ENCODE measurements around the gene PRKCH.

The PRKCH gene

GRCh38 chr14:61503167-61503801 is 181.9 kb downstream of the PRKCH start:
- no peaks in the 10 kb centered on the region for H3K27me3 Mint-ChIP-seq
- DNase-seq (ENCODE audit: low spot score in 2 of 2) (peak; percentile 43 to 57), ATAC-seq (ENCODE audit: low read depth) (peak; percentile 90)
- H3K27ac Mint-ChIP-seq, result peak overlapping the region; percentile 98
- peaks cover 1% of the 10 kb centered on the region for H3K36me3 Mint-ChIP-seq
- H3K4me1 Mint-ChIP-seq, result peaks cover 53% of the 10 kb centered on the region
- peak overlapping the region; percentile 84 for H3K4me3 Mint-ChIP-seq
- no peaks in the 10 kb centered on the region for H3K9me3 Mint-ChIP-seq

- DNase-seq (ENCODE audit: low spot score in 2 of 2), result no peak
- no peak for ATAC-seq (ENCODE audit: low read depth)
- Mint-ChIP-seq H3K36me3 (peaks cover 1% of the 10 kb centered on the region), H3K27ac (peak overlapping the region; percentile 45), H3K9me3 (no peaks in the 10 kb centered on the region), H3K4me1 (peaks cover 50% of the 10 kb centered on the region), H3K27me3 (no peaks in the 10 kb centered on the region), H3K4me3 (no peak overlapping the region)
Measured at GRCh38 chr14:61504901-61505300, 183.5 kb downstream of the PRKCH start.

GRCh38 chr14:61505815-61506809 is 184.7 kb downstream of the PRKCH start:
- ATAC-seq (ENCODE audit: low read depth) (no peak), DNase-seq (ENCODE audit: low spot score in 2 of 2) (no peak)
- Mint-ChIP-seq H3K4me1 (peaks cover 55% of the 10 kb centered on the region), H3K9me3 (no peaks in the 10 kb centered on the region), H3K27ac (no peak overlapping the region), H3K4me3 (no peak overlapping the region), H3K27me3 (no peaks in the 10 kb centered on the region), H3K36me3 (peaks cover 1% of the 10 kb centered on the region)

- Mint-ChIP-seq H3K27ac (no peak overlapping the region), H3K36me3 (peaks cover 1% of the 10 kb centered on the region)
Measured at GRCh38 chr14:61508526-61508925, 187.1 kb downstream of the PRKCH start.

GRCh38 chr14:61510736-61511557 is 189.6 kb downstream of the PRKCH start:
- DNase-seq (ENCODE audit: low spot score in 2 of 2) (no peak), ATAC-seq (ENCODE audit: low read depth) (no peak)
- Mint-ChIP-seq H3K4me3 (no peak overlapping the region), H3K27me3 (no peaks in the 10 kb centered on the region), H3K4me1 (peaks cover 34% of the 10 kb centered on the region), H3K27ac (peak overlapping the region; percentile 81), H3K36me3 (no peaks in the 10 kb centered on the region), H3K9me3 (no peaks in the 10 kb centered on the region)

More at GRCh38 chr14:61508526-61508925, 187.1 kb downstream of the PRKCH start:
- H3K4me1 Mint-ChIP-seq, result peaks cover 42% of the 10 kb centered on the region
- H3K4me3 Mint-ChIP-seq, result no peak overlapping the region
- ATAC-seq (ENCODE audit: low read depth) (no peak), DNase-seq (ENCODE audit: low spot score in 2 of 2) (no peak)
- no peaks in the 10 kb centered on the region for H3K9me3 Mint-ChIP-seq
- H3K27me3 Mint-ChIP-seq, result no peaks in the 10 kb centered on the region

GRCh38 chr14:61511558-61511948 is 190.2 kb downstream of the PRKCH start:
- Mint-ChIP-seq H3K4me3 (no peak overlapping the region), H3K27me3 (no peaks in the 10 kb centered on the region), H3K27ac (peak overlapping the region; percentile 81), H3K36me3 (no peaks in the 10 kb centered on the region), H3K4me1 (peaks cover 32% of the 10 kb centered on the region), H3K9me3 (no peaks in the 10 kb centered on the region)
- DNase-seq (ENCODE audit: low spot score in 2 of 2), result no peak
- no peak for ATAC-seq (ENCODE audit: low read depth)

GRCh38 chr14:61512026-61512834 is 190.9 kb downstream of the PRKCH start:
- no peaks in the 10 kb centered on the region for H3K27me3 Mint-ChIP-seq
- DNase-seq (ENCODE audit: low spot score in 2 of 2) (no peak), ATAC-seq (ENCODE audit: low read depth) (no peak)
- no peaks in the 10 kb centered on the region for H3K36me3 Mint-ChIP-seq
- H3K4me1 Mint-ChIP-seq, result peaks cover 27% of the 10 kb centered on the region
- no peaks in the 10 kb centered on the region for H3K9me3 Mint-ChIP-seq
- H3K4me3 Mint-ChIP-seq, result no peak overlapping the region
- H3K27ac Mint-ChIP-seq, result peak overlapping the region; percentile 81

- Mint-ChIP-seq H3K36me3 (no peaks in the 10 kb centered on the region), H3K27me3 (no peaks in the 10 kb centered on the region), H3K27ac (no peak overlapping the region), H3K4me1 (peaks cover 19% of the 10 kb centered on the region), H3K9me3 (no peaks in the 10 kb centered on the region), H3K4me3 (no peak overlapping the region)
- no peak for ATAC-seq (ENCODE audit: low read depth)
- no peak for DNase-seq (ENCODE audit: low spot score in 2 of 2)
Measured at GRCh38 chr14:61513986-61514830, 192.8 kb downstream of the PRKCH start.

GRCh38 chr14:61514927-61515326 is 193.5 kb downstream of the PRKCH start:
- Mint-ChIP-seq H3K4me1 (peaks cover 16% of the 10 kb centered on the region), H3K4me3 (no peak overlapping the region), H3K27ac (no peak overlapping the region), H3K36me3 (no peaks in the 10 kb centered on the region), H3K9me3 (no peaks in the 10 kb centered on the region), H3K27me3 (no peaks in the 10 kb centered on the region)
- ATAC-seq (ENCODE audit: low read depth) (no peak), DNase-seq (ENCODE audit: low spot score in 2 of 2) (no peak)

GRCh38 chr14:61515436-61516117 is 194.2 kb downstream of the PRKCH start:
- H3K27ac Mint-ChIP-seq, result no peak overlapping the region
- no peaks in the 10 kb centered on the region for H3K36me3 Mint-ChIP-seq
- no peaks in the 10 kb centered on the region for H3K27me3 Mint-ChIP-seq
- H3K4me1 Mint-ChIP-seq, result peaks cover 12% of the 10 kb centered on the region
- no peak for ATAC-seq (ENCODE audit: low read depth)
- H3K9me3 Mint-ChIP-seq, result no peaks in the 10 kb centered on the region
- DNase-seq (ENCODE audit: low spot score in 2 of 2), result no peak
- H3K4me3 Mint-ChIP-seq, result no peak overlapping the region

GRCh38 chr14:61516118-61516743 is 194.9 kb downstream of the PRKCH start:
- H3K36me3 Mint-ChIP-seq, result no peaks in the 10 kb centered on the region
- ATAC-seq (ENCODE audit: low read depth) (no peak), DNase-seq (ENCODE audit: low spot score in 2 of 2) (no peak)
- H3K9me3 Mint-ChIP-seq, result no peaks in the 10 kb centered on the region
- H3K27ac Mint-ChIP-seq, result no peak overlapping the region
- no peaks in the 10 kb centered on the region for H3K27me3 Mint-ChIP-seq
- no peak overlapping the region for H3K4me3 Mint-ChIP-seq
- peaks cover 7% of the 10 kb centered on the region for H3K4me1 Mint-ChIP-seq

All from memory B cell (primary cell).